HL-60 (cell line): ENCODE results near the gene C3orf20.

ENCODE experiments used
- CTCF ChIP-seq: IDR thresholded peaks from one replicate; pipeline ENCODE4 v1.5.1; 2011; ENCODE audit warnings: low read length, control low read depth, inconsistent platforms; ENCODE audit not compliant: insufficient read depth
- POLR2AphosphoS5 ChIP-seq: IDR thresholded peaks from 2 replicates; pipeline ENCODE4 v1.6.1; 2012; ENCODE audit warnings: low read depth
- REST ChIP-seq: IDR thresholded peaks from 2 replicates; pipeline ENCODE4 v1.6.1; 2012; ENCODE audit warnings: low read depth; ENCODE audit not compliant: insufficient replicate concordance
- SPI1 ChIP-seq: IDR thresholded peaks from 2 replicates; pipeline ENCODE4 v1.6.1; 2012; ENCODE audit warnings: low read depth, mild to moderate bottlenecking, borderline replicate concordance

GRCh38 chr3:14793858-14794234 is 118.9 kb downstream of the C3orf20 start:
- TF ChIP-seq CTCF = no peak
- no peak for TF ChIP-seq POLR2AphosphoS5
- TF ChIP-seq REST = no peak
- no peak for TF ChIP-seq SPI1
